ENCODE results near the gene PRR16. TPM values are rescaled to one million over a fixed set of nuclear protein-coding genes. Genes with fewer than 3 reads are reported as not detected.

Gene PRR16
- total and polyA plus RNA-seq, 2 experiments from 2014 or later, result 1.0 to 1.7 TPM

- H3F3A ChIP-seq (replicated peaks; ENCODE audit: low read depth), result no peaks in the 10 kb centered on the region
- no peaks in the 10 kb centered on the region for H3K27me3 ChIP-seq (ENCODE audit: insufficient read depth)
- TF ChIP-seq CREB1 (CRISPR knock-in tag; IDR thresholded peaks at IDR 0.05; ENCODE audit: low read depth) (no peak), ZNF462 (CRISPR knock-in tag; IDR thresholded peaks at IDR 0.05) (no peak), CTCF (conservative IDR thresholded peaks at IDR 0.05; ENCODE audit: low read depth in 2 of 2) (no peak), POLR2AphosphoS5 (IDR thresholded peaks at IDR 0.05; ENCODE audit: low read depth) (no peak), ZNF331 (CRISPR knock-in tag; IDR thresholded peaks at IDR 0.05; ENCODE audit: low read depth) (no peak), REST (IDR thresholded peaks at IDR 0.05; ENCODE audit: unreplicated experiment) (no peak)
- no peaks in the 10 kb centered on the region for H3K4me1 ChIP-seq (ENCODE audit: insufficient read depth)
- DNase-seq (ENCODE audit: low spot score) (no peak), ATAC-seq (no peak)
- no peak overlapping the region for H2AFZ ChIP-seq
- H3K36me3 ChIP-seq (ENCODE audit: insufficient read depth), result no peaks in the 10 kb centered on the region
- no peaks in the 10 kb centered on the region for H4K20me1 ChIP-seq (replicated peaks; ENCODE audit: insufficient read depth)
- Mint-ChIP-seq H3K27ac (no peak overlapping the region), H3K4me3 (no peak overlapping the region), H3K4me1 (no peaks in the 10 kb centered on the region; the same call in 2 of the 3 replicates), H3K36me3 (ENCODE audit: low read depth) (no peaks in the 10 kb centered on the region), H3K9me3 (no peaks in the 10 kb centered on the region), H3K27me3 (ENCODE audit: insufficient read depth, low read depth, poor library complexity) (no peaks in the 10 kb centered on the region)
- no peaks in the 10 kb centered on the region for H3K79me2 ChIP-seq (replicated peaks; ENCODE audit: insufficient read depth)
- no peak overlapping the region for H3K4me3 ChIP-seq
- H3K4me2 ChIP-seq, result no peak overlapping the region
- no peaks in the 10 kb centered on the region for H3K9me2 ChIP-seq (ENCODE audit: insufficient read depth)
- no peak overlapping the region for H3K27ac ChIP-seq (ENCODE audit: low read depth)
Measured at GRCh38 chr5:120638449-120638848, 174.3 kb downstream of the PRR16 start.

Data from GM23338 (cell line).